ENCODE data around the gene NUP54. TPM values are rescaled to one million over a fixed set of nuclear protein-coding genes. Genes with fewer than 3 reads are reported as not detected.
A peak's percentile ranks its signal among the peaks of the same experiment; 100 is the strongest.

Gene NUP54
- 43.4 and 51.9 TPM in 2 replicates for total RNA-seq

DNA sequence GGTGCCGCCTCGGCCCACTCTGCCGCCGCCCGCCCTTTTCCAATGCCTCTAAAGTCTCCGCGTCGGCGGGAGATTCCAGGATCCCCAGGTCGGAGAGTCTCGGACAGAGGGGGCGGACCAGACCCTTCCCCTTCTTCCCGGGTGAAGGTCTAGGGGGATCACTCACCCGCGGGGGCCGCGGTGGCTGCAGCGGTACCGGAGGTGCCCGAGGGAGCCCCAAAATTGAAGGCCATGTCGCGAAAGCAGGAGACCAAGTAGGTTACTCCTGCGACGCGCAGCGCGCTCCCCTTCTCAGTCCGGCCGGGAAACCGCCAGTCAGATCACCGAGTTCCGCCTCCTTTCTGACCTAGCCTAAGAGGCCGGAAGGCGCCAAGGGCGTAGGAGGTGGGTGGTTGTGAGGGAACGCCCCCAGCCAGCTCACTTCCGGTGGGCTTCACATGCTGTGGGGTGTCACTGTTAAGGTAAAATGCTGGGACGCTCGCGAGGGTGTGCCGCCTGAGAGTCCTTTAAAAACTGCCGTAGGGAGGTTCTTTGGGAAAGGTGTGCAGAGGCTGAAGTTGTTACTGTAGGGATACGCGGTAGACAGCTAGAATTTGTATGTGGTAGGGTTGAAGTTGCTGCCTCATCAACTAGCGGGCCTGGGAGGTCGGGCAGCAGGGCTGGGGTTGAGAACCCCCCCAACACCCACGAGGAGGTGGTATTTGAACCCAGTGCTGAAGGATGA lies at the start of gene NUP54:
Gene NUP54 (minus strand): TSS at position 256 of the 724 bp plus-strand sequence. CDS start 23 bp downstream, at position 233.
- peak; percentile 90 to 96 for DNase-seq (ENCODE audit: low read depth in 2 of 2)

GRCh38 chr4:76197031-76197743 lies 49.0 kb upstream of the NUP54 start:
- peak in 1 of 2 donors; percentile 28 for DNase-seq (ENCODE audit: low read depth in 2 of 2)

GRCh38 chr4:76196376-76196775 lies 48.2 kb upstream of the NUP54 start:
- no peak for DNase-seq (ENCODE audit: low read depth in 2 of 2)

DNA sequence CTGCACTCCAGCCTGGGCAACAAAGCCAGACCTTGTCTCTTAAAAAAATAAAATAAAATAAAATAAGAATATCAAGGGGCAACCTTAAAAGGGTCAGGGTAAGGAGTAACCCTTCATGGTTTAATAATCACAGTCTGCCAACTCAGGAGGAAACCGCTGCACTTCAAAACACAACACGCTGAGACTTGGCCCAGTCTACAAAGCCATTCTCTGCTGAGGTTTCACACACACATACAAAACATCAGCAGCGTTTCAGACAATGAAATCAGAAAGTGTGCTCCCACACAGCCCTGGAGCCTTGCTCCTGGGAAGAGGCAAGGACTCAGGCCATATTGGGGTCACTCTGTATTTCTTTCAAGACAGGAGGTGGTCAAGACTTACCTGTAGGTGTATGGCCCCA lies 47.1 kb upstream of the NUP54 start:
- no peak for DNase-seq (ENCODE audit: low read depth in 2 of 2)

DNA sequence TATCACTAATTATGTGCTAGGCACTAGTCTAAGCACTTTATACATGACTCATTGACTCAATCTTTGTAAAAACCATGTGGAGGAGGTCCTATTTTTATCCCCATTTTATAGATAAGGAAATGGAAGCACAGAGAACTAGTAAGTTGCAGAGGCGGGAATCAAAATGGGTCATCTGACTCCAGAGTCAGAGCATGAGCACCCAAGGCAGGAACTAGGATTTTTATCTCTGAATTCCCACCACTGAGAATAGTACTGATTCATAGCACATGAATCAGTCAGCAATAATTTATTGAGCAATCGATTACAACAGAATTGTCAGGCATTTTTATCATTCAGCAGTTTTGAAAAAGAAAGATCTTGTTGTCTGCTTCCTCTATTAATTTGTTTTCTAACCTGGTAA lies 46.1 kb upstream of the NUP54 start:
- DNase-seq (ENCODE audit: low read depth in 2 of 2), result peak in 1 of 2 donors; percentile 32

GRCh38 chr4:76192236-76192635 lies 44.0 kb upstream of the NUP54 start:
- DNase-seq (ENCODE audit: low read depth in 2 of 2), result no peak

DNA sequence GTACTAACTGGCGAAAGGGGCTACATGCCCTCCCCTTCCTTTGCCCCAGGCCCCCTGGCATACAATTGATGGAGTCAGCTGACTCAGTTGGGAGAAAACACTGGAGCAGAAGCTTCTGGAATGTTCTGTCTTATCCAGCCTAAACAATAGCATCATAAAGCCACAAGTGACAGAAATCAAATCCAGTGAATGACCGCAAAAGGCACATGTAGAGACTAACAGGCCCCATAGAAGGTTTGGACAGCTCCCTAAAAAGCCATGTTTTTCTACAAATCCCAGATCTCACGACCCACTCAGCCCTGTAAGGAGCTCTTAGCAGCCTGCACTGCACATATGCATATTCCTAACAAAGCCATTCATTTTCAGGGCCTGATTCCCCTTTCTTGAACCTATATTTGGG lies 40.4 kb upstream of the NUP54 start:
- no peak for DNase-seq (ENCODE audit: low read depth in 2 of 2)

DNA sequence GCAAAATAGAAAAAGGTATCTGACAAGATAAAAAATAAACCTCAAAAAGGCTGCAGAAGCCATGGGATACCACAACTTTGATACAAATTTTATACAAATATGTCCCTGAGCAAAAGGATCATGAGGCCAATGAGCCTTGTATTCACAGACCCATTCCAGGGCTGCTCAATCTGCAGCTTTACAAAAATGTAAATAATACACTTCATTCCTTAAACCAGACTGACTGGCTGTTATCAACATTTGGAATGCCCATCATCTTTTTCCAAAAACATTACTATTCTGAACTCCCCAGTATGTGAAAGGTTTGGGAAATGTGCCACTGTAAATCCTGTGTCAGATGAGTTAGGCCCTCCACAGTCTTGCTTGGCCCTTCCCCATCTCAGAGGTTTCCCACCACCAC lies 40.0 kb upstream of the NUP54 start:
- no peak for DNase-seq (ENCODE audit: low read depth in 2 of 2)

DNA sequence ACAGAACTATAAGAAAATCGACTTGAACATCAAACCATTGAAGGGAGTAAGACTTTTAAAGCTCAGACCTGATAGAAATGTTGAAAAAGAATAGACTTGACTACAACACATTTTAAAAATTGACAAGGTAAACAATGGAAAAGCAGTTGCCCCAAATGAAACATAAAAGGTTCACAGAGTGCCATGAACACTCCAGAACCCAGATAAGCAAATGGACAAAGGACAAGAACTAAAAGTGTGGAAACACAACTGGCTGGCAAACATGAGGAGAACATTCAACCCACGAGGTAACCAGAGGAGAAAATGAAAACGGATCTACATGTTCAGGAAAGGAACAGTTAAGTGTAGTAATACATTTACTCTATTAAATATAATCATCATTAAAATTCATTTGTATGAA lies 39.0 kb upstream of the NUP54 start:
- no peak for DNase-seq (ENCODE audit: low read depth in 2 of 2)

GRCh38 chr4:76182463-76182862 lies 34.3 kb upstream of the NUP54 start:
- DNase-seq (ENCODE audit: low read depth in 2 of 2), result no peak

GRCh38 chr4:76179398-76180318 lies 31.5 kb upstream of the NUP54 start:
- peak; percentile 79 to 84 for DNase-seq (ENCODE audit: low read depth in 2 of 2)

- no peak for DNase-seq (ENCODE audit: low read depth in 2 of 2)
Measured at GRCh38 chr4:76178296-76178695, 30.1 kb upstream of the NUP54 start.

DNA sequence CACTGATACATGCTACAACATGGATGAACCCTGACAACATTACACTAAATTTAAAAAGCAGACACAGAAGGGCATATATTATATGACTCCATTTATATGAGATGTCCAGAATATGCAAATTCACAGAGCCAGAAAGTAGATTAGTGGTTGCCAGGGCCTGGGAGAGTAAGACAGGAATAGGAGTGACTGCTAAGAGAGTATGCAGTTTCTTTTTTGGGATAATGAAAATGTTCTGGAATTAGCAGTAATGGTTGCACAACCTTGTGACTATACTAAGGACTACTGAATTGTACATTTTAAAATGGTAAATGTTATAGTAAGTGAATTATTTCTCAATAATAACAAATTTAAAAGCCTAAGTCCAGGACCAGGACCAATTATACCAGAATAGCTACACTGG lies 29.5 kb upstream of the NUP54 start:
- no peak for DNase-seq (ENCODE audit: low read depth in 2 of 2)

DNA sequence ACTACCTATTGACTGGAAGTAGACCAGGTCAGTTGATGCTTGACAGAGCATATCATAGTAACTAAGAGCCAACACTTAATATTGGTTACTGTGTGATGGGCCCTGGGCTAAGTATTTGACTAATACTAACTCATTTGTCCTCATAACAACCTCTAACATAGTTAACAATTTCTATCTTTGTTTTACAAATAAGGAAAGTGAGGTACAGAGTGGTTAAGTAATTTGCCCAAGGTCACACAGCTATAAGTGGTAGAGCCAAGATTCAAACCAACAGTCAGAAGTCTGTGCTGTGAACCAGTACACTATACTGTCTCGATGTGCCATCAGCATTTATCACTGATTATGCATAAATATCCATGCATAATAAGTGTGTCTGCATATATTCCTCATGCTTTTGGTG lies 27.1 kb upstream of the NUP54 start:
- DNase-seq (ENCODE audit: low read depth in 2 of 2), result no peak

DNA sequence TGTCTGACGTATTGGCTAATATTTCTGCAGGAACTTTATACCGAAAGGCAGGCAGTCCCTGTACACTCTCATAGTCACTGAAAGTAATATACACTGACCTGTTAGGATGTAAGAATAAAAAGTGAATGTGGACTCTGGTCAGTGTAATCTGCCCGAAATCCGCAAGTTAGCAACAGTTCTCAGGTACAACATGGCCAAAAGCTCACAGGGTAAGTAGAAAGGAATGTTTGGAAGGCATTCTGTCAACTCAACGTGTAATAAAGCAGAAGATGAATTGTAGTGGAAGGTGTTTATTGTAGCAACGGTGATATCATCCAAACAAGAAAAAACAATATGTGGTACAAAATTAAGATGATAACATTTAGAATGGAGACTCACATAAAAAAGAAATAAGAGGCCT lies 26.0 kb upstream of the NUP54 start:
- no peak for DNase-seq (ENCODE audit: low read depth in 2 of 2)

DNA sequence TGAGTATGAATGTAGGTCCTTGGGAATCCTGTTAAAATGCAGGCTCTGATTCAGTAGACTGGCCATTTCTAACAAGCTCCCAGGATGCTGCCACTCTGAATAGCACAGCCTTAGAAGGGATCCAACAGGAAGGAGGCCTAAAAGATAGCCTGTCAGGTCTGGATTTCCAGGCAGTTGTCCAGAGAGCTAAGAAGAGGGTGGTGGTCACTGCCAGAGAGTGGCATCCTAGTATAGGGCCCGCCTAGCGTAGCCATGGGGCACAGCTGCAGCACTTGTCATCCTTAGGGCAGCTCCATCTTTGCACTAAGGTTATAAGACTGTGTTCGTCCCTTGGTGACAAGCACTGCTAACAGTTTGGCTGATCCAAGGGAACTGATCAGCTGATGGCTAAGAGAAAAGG lies 20.5 kb upstream of the NUP54 start:
- DNase-seq (ENCODE audit: low read depth in 2 of 2), result no peak

DNA sequence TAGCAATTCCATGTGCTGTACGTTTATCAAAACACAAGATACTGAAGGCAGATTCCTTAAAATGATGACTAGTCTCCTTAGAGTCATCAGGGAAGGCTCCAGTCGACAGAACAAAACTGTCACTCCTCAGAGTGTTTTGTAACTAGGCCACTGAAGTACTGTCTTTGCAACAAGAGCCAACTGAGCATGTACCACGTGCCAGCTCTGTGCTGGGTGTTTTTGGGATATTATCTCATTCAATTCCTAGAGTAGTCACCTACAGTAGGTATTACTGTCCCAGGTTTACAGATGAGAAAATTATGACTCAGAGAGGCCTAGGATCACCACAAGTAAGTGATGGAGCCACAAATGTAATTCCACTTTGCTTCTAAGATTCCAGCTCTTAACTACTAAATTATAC lies 18.3 kb upstream of the NUP54 start:
- DNase-seq (ENCODE audit: low read depth in 2 of 2), result no peak

GRCh38 chr4:76160355-76160754 lies 12.2 kb upstream of the NUP54 start:
- DNase-seq (ENCODE audit: low read depth in 2 of 2), result no peak

DNA sequence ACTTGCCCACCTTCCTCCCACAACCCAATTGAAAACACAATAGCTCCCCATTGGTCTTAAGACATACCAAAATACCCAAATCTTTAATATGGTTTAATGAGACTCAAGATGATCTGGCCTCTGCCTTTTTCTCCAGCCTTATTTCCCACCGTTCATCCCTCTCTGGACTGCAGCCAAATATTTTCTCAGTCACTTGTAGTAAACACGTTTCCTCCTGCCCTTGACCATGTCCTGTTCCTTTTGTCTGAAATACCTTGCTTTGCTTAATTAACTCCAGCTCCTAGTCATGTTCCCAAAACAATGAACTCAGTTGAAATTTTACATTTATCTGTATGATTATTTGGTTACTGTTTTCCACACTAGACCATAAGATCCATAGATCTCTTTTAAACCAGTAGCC lies 8.4 kb upstream of the NUP54 start:
- DNase-seq (ENCODE audit: low read depth in 2 of 2), result peak in 1 of 2 donors; percentile 75

GRCh38 chr4:76155979-76156378 lies 7.8 kb upstream of the NUP54 start:
- DNase-seq (ENCODE audit: low read depth in 2 of 2), result no peak

DNA sequence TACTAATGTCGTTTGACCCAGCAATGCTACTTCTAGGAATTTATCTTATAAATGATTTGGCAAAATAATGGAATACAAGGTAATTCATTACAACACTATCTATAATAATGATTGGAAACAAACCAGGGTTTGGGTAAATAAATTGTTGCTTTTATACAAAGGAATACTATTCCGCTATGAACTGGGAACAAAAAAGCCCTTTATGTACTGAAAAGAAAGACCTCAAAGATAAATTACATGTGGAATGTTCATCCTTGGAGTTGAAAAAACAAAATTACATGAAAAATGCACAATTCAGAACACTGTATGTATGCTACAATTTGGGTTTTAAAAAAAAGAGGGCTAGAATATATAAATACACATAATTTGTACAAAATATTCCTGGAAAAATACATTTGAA lies 5.2 kb upstream of the NUP54 start:
- DNase-seq (ENCODE audit: low read depth in 2 of 2), result no peak
